Activated naive CD8-positive, alpha-beta T cell treated with anti-CD3 and anti-CD28 coated beads for 36 hours (primary cell): ENCODE results near the gene CD300LB. TPM values are rescaled to one million over a fixed set of nuclear protein-coding genes. Genes with fewer than 3 reads are reported as not detected.
"Not testable (repeated sequence)": the region's sequence is repeated elsewhere in the genome, so short reads cannot be mapped to it uniquely, and the experiment has no call there.

Experiments used
- DNase-seq: peaks from one replicate; pipeline ENCODE4 v3.0.0; 2021
- H3K27ac Mint-ChIP-seq: one replicate; pipeline ENCODE4 v1.8.0; 2022; ENCODE audit warnings: mild to moderate bottlenecking, moderate library complexity, mixed read lengths
- H3K27me3 Mint-ChIP-seq: one replicate; pipeline ENCODE4 v1.8.0; 2022; ENCODE audit warnings: mild to moderate bottlenecking, mixed read lengths
- H3K36me3 Mint-ChIP-seq: one replicate; pipeline ENCODE4 v1.8.0; 2021; ENCODE audit warnings: mild to moderate bottlenecking, mixed read lengths
- H3K4me1 Mint-ChIP-seq: one replicate; pipeline ENCODE4 v1.8.0; 2021; ENCODE audit warnings: mixed read lengths
- H3K4me3 Mint-ChIP-seq: one replicate; pipeline ENCODE4 v1.8.0; 2022; ENCODE audit warnings: mild to moderate bottlenecking, moderate library complexity, mixed read lengths
- H3K9me3 Mint-ChIP-seq: one replicate; pipeline ENCODE4 v1.8.0; 2022; ENCODE audit warnings: mixed read lengths
- total RNA-seq, 2 experiments: library from RNA; stranded (reverse); gene quantifications; one replicate each; pipeline ENCODE4 v1.2.3, GENCODE V29; 2021

CD300LB gene
- total RNA-seq, 2 experiments from 2014 or later = not detected

DNA sequence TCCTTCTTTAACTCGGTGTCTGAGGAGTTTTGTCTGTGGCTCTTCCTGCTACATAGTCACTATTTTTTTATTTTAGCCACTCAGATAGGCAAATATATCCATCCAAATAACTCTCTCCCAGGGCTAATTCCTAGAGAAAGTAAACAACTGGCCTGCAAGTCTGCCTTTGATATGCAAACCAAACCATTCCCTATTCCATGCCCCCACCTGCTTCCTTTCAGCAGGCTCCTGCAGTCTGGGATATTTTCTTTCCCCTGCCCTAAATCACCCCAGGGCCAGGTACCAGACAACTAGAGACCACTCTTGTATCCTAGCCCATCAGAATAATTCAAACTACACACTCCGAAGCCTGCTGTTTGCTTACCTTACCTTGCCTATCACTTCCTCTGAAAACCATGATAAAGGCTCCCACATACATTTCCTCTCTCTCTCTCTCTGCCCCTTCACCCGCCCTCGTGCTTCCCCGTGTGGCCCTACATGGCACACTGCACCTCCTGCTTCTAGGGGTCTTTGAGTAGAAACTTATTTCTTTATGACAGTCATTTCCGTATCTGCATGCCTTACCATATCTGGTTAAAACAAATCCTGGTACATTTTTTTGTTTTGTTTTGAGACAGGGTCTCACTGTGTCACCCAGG, 27.7 kb upstream of the CD300LB start:
- Mint-ChIP-seq H3K4me1 (peaks cover 5% of the 10 kb centered on the region), H3K36me3 (no peaks in the 10 kb centered on the region), H3K27ac (no peak overlapping the region), H3K27me3 (no peaks in the 10 kb centered on the region), H3K4me3 (no peak overlapping the region), H3K9me3 (peaks cover 2% of the 10 kb centered on the region)
- DNase-seq = no peak

DNA sequence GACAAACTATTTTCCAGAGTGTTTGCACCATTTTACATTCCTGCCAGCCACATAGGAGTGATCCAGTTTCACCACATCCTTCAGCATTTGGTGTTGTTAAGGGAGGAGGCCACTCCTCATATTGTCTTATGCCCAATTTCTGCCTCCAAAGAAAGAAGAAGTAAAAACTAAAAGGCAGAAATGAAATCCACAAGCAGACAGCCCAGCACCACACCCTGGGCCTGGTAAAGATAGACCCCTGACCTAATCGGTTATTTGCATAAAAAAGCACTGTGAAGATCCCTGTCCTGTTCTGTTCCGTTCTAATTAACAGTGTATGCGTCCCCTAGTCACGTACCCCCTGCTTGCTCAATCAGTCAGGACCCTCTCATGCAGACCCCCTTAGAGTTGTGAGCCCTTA, 27.1 kb upstream of the CD300LB start:
- H3K36me3 Mint-ChIP-seq, H3K4me3 Mint-ChIP-seq, DNase-seq, H3K4me1 Mint-ChIP-seq, H3K27me3 Mint-ChIP-seq, H3K27ac Mint-ChIP-seq, H3K9me3 Mint-ChIP-seq: not testable (repeated sequence)

DNA sequence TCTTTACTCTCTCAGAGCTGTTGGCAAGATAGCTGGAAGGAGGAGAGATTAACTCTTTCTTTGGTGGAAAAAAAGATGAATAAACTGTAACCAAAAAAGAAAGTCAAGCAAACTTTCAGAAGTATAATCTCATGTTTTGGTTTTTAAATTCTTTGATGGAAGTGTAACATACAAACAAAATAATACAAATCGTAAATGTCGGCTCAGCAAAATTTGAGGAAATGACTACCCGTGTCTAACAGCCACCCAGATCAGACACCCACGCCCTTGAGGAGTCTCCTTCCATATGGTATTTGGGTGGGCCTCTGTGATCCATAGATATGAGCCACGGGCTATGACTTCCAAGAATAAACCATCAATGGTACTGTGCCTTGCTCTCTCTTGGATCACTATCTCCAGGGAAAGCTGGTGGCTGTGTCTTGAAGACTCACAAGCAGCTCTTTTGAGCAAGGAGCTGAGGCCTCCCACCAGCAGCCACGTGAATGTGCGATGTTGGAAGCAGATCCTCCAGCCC, 24.2 kb upstream of the CD300LB start:
- Mint-ChIP-seq H3K9me3 (peaks cover 2% of the 10 kb centered on the region), H3K27ac (no peak overlapping the region), H3K36me3 (no peaks in the 10 kb centered on the region), H3K4me1 (peaks cover 5% of the 10 kb centered on the region), H3K27me3 (no peaks in the 10 kb centered on the region), H3K4me3 (no peak overlapping the region)
- no peak for DNase-seq

DNA sequence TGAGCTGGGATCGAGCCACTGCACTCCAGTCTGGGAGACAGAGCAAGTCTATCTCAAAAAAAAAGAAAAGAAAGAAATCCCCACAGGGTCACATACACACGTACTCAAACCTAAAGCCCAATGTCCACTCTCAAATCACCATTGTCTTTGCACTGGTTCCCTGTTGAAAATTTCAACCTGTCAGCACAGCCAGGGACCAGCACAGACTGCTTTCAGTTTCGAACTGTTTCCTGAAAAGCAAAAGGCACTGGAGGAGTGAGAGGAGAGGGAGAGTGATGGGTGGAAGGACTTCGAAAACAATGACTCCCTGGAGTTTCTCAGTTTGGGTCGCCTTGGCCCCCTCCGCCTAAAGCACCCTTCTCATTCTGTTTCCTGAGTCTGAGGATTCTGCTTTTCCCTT, 23.6 kb upstream of the CD300LB start:
- no peak for DNase-seq
- Mint-ChIP-seq H3K36me3 (no peaks in the 10 kb centered on the region), H3K27me3 (no peaks in the 10 kb centered on the region), H3K4me3 (no peak overlapping the region), H3K4me1 (peaks cover 5% of the 10 kb centered on the region), H3K27ac (no peak overlapping the region), H3K9me3 (peaks cover 2% of the 10 kb centered on the region)

DNA sequence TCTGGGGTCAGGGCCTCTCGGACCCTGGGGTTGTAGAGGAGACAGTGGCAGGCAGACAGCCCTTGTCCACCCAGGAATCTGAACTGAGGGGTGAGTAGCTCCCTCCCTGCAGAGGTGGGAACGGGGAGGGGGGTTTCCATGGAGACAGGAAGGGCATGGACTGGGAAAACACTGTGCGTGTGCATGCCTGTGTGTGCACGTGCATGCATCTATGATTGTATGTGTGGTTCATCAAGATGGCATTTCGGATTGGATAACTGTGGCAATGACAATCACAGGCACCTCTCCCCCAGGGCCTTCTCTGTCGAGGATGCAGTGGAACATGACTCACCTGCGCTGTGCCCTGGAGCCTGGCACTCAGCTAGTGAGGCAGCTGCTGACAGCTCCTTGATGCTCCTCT, 20.8 kb upstream of the CD300LB start:
- Mint-ChIP-seq H3K4me3 (no peak overlapping the region), H3K36me3 (no peaks in the 10 kb centered on the region), H3K4me1 (peaks cover 4% of the 10 kb centered on the region), H3K27ac (no peak overlapping the region), H3K9me3 (peaks cover 2% of the 10 kb centered on the region), H3K27me3 (no peaks in the 10 kb centered on the region)
- DNase-seq = no peak

DNA sequence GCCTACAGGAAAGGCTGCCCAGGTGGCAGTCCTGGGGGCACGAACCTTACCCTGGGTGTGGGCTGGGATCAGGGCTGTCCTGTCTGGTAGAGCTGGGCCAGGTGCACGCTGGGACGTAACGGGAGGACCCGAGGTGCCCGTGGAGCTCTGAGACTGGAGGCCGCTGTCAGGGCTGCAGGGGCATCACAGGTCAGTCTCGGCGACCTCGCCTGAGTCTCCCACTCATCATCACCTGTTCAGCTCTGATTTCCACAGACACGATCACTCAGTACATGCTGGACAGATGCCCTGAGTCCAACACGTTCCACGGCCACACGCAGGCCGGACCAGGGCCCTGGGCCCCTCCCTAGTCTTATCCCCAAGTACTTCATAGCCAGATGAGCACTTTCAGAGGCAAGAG, 19.3 kb upstream of the CD300LB start:
- no peaks in the 10 kb centered on the region for H3K27me3 Mint-ChIP-seq
- no peak for DNase-seq
- H3K4me1 Mint-ChIP-seq = peaks cover 4% of the 10 kb centered on the region
- no peaks in the 10 kb centered on the region for H3K9me3 Mint-ChIP-seq
- H3K36me3 Mint-ChIP-seq = no peaks in the 10 kb centered on the region
- no peak overlapping the region for H3K4me3 Mint-ChIP-seq
- no peak overlapping the region for H3K27ac Mint-ChIP-seq

DNA sequence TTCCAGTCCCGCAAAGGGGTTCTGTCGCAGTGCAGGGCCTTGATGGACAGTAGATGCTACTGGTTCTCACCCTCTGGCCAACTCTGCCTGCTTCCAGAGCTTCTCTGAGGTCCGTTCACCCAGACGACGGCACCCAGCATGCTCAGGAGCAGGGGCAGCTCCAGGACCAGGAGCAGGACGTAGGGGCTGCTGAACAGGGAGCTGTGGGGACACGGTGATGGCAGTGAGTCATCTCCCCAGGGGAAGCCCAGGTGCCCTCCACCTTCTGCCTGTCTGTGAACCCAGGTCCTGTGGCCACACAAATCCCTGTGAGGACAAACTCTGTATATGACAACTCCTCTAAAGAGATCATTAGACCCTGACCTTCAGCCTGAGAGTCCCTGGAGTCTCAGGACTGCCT, 18.1 kb upstream of the CD300LB start:
- Mint-ChIP-seq H3K27me3 (no peaks in the 10 kb centered on the region), H3K36me3 (no peaks in the 10 kb centered on the region), H3K4me1 (peaks cover 4% of the 10 kb centered on the region), H3K27ac (no peak overlapping the region), H3K9me3 (no peaks in the 10 kb centered on the region), H3K4me3 (no peak overlapping the region)
- no peak for DNase-seq

DNA sequence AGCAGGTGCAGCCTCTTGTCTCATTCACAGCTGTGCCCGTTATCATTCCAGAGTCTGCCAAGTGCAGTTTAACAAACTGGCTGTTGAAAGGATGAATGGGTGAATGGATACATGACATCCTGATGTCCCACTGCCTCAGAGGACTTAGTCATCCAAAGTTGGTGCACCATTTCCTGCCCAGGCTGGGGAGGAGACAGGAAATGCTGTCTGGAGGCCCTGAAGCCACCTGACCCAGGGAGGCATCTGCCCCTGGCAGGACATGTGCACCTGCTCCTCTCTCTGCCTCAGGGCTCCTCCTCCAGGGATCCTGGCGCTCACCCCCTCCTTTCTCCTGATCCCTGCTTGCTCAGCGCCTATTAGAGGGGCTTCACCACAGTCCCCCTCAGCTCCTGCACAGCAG, 16.5 kb upstream of the CD300LB start:
- no peaks in the 10 kb centered on the region for H3K36me3 Mint-ChIP-seq
- DNase-seq = no peak
- H3K27ac Mint-ChIP-seq = no peak overlapping the region
- no peaks in the 10 kb centered on the region for H3K9me3 Mint-ChIP-seq
- H3K27me3 Mint-ChIP-seq = no peaks in the 10 kb centered on the region
- H3K4me1 Mint-ChIP-seq = peaks cover 4% of the 10 kb centered on the region
- H3K4me3 Mint-ChIP-seq = no peak overlapping the region

DNA sequence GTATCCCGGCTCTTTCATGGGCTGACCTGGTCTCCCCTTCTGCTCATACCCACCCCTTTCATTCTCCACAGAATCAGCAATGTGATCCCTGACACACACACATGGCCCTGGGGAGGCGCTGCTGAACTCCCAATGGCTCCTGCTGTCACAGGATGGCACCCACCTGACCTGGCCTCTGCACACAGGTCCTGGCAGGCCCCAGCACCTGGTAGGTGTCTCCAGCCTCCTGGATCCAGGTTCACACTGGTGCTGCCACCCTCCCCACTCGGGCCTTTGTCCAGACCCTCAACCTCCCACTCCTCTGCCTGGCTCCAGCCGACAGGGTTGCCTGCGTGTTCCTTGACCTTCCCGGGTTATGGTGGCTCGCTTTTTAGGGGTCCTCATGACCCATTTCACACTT, 16.0 kb upstream of the CD300LB start:
- Mint-ChIP-seq H3K27me3 (no peaks in the 10 kb centered on the region), H3K36me3 (no peaks in the 10 kb centered on the region), H3K9me3 (no peaks in the 10 kb centered on the region), H3K4me1 (peaks cover 4% of the 10 kb centered on the region), H3K4me3 (no peak overlapping the region), H3K27ac (no peak overlapping the region)
- DNase-seq = no peak

DNA sequence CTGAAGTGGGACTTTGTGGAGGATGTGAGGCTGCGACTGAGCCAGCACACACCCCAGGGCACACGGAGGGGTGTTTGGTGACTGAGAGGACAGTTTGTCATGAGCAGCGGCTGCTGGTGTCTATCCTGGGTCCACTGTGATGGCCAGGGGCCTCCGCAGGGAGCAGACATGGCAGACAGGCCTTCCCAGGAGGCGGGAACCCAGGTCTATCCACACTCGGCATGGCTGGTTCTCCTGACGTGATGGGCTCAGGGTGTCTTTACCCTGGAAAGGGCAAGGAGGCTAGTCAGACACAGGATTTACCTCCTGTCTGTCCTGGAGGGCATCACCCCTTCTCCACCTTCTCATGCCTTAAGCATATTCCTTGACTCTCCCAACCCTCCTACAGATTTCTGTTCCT, 15.3 kb upstream of the CD300LB start:
- Mint-ChIP-seq H3K4me1 (peaks cover 4% of the 10 kb centered on the region), H3K27me3 (no peaks in the 10 kb centered on the region), H3K36me3 (no peaks in the 10 kb centered on the region), H3K4me3 (no peak overlapping the region), H3K27ac (no peak overlapping the region), H3K9me3 (no peaks in the 10 kb centered on the region)
- no peak for DNase-seq

DNA sequence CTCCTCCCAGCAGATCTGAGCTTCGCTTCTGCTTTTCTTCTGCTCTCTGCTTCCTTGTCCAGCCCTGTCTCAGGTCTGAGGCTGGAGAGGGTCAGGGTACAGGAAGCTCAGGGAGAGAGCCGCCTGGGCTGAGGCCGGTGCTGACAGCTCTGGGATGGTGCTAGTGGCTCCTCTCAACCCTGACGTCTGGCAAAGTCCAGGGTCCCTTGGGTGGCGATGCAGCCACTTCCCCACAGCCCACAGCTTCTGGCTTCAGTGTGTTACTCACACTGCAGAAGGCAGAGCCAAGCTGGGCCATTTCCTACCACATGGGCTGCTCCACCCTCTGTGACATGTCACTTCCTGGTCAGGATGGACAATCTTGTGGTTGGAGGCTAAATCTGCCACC, 14.6 kb upstream of the CD300LB start, which contains the start of gene CD300C:
TSS of gene CD300C (minus strand) at position 273 of the 388 bp plus-strand sequence. CDS start 333 bp downstream, outside the sequence.
- Mint-ChIP-seq H3K27me3 (no peaks in the 10 kb centered on the region), H3K36me3 (no peaks in the 10 kb centered on the region), H3K4me1 (peaks cover 4% of the 10 kb centered on the region), H3K27ac (no peak within 1 kb of the TSS), H3K4me3 (no peak within 1 kb of the TSS), H3K9me3 (no peaks in the 10 kb centered on the region)
- DNase-seq = no peak

DNA sequence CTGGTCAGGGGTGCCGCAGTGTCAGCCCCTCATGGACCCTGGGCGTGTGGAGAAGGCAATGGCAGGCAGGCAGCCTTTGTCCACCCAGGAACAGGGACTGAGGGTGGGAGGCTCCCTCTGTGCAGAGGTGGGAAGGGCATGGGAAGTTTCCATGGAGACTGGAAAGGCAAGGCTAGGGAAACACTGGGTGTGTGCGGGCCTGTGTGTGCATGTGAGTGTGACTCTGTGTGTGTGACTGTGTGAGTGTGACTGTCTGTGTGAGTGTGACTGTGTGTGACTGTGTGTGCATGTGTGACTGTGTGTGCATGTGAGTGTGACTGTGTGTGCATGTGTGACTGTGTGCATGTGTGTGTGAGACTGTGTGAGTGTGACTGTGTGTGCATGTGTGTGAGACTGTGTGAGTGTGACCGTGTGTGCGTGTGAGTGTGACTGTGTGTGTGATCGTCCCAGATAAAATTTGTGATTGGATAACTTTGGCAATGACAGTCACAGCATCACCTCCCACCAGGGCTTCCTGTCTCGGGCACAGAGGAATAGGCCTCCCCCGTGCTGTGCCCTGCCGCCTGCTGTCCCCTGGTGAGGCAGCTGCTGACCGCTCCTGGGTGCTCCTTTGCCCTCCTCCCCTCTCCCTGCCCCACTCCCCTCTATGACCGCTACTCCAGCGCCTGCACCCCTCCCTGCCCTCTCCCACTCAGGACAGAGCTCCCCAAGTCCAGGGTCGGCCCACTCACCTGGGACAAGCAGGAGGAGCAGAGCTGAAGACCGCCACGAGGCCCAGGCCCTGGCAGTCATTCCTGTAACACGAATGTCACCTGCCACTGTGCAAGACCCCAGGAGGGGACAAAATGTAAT, 13.9 kb upstream of the CD300LB start:
- Mint-ChIP-seq H3K27me3 (no peaks in the 10 kb centered on the region), H3K36me3 (no peaks in the 10 kb centered on the region), H3K4me1 (peaks cover 4% of the 10 kb centered on the region), H3K27ac (no peak overlapping the region), H3K4me3 (no peak overlapping the region), H3K9me3 (no peaks in the 10 kb centered on the region)
- no peak for DNase-seq

DNA sequence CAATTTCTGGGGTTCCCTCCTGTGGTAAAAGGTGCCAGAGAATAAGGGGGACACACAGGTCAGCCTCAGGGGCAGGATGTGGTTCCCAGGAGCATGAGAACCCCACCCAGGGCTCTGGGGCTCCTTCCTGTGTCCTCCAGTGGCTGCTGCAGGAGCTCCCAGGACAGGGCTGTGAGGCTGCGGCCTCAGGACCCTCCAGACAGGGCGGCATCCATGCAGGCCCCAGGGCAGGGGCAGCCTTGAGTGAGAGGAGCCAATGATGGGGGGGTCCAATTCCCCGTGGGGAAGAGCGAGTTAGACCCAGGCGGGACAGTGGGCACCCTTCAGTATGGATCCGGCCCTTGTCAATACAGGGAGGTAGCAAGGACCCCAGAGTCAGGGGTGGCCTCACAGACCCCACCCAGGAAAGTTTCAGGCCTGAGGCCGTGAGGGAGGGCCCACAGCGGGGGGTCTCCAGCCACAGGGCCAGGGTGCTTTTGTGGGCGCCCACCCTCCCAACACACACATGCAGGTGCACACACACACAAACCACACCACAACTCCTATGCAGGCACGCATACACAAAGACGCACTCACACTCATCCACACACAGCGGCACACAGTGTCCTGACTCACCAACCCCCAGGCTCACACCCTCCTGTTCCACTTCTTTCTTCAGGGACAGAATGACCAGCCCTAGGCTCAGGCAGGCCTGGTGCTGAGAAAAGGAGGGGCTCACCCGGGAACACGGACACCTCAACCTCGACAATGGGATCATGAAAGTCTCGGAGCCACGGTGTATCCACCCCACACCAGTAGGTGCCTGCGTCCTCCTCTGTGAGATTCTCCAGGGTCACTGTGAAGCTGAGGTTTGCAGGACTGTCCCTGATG, 12.9 kb upstream of the CD300LB start:
- Mint-ChIP-seq H3K36me3 (no peaks in the 10 kb centered on the region), H3K4me1 (peaks cover 4% of the 10 kb centered on the region), H3K4me3 (no peak overlapping the region), H3K27me3 (no peaks in the 10 kb centered on the region), H3K9me3 (no peaks in the 10 kb centered on the region), H3K27ac (no peak overlapping the region)
- no peak for DNase-seq

DNA sequence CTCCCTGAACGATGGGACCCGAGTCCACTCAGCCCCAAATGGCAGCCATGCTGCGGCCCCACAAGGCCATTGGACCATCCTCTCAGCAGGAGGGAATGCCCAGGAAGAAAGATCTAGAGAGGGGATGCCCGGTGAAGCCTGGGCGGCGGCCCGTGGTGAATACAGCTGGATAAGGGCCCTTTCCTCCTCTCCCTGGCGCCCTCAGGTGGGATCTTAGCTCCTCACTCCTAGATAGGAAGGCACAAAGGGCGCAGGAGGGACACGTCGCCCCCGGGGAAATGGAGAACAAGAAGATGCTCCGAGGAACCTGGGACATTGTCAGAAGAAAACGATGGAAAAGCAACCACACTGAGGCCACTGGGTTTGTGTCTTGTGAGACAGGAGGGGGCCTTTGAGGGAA, 12.1 kb upstream of the CD300LB start:
- peaks cover 4% of the 10 kb centered on the region for H3K4me1 Mint-ChIP-seq
- no peaks in the 10 kb centered on the region for H3K27me3 Mint-ChIP-seq
- H3K4me3 Mint-ChIP-seq = no peak overlapping the region
- no peak for DNase-seq
- H3K36me3 Mint-ChIP-seq = no peaks in the 10 kb centered on the region
- no peaks in the 10 kb centered on the region for H3K9me3 Mint-ChIP-seq
- H3K27ac Mint-ChIP-seq = no peak overlapping the region
